Vagina (tissue), 2 donors: Measurements from ENCODE around the gene TBCD.

Experiments used
- CTCF ChIP-seq, 3 experiments: fragments of 450-650 bp in 2 of 3; fragments of 200-600 bp in 1 of 3; sonication (generic) in 1 of 3; IDR thresholded peaks; one replicate each; pipeline ENCODE4 v1.5.1; 2017 to 2019; ENCODE audit warnings: antibody characterized with exemption in 3 of 3, mild to moderate bottlenecking in 2 of 3, moderate library complexity in 2 of 3
- POLR2A ChIP-seq, 2 donors: fragments of 450-650 bp; IDR thresholded peaks; one replicate each; pipeline ENCODE4 v1.6.1; 2017; ENCODE audit warnings: antibody characterized with exemption in 2 of 2, mild to moderate bottlenecking in 2 of 2, moderate library complexity in 2 of 2

DNA sequence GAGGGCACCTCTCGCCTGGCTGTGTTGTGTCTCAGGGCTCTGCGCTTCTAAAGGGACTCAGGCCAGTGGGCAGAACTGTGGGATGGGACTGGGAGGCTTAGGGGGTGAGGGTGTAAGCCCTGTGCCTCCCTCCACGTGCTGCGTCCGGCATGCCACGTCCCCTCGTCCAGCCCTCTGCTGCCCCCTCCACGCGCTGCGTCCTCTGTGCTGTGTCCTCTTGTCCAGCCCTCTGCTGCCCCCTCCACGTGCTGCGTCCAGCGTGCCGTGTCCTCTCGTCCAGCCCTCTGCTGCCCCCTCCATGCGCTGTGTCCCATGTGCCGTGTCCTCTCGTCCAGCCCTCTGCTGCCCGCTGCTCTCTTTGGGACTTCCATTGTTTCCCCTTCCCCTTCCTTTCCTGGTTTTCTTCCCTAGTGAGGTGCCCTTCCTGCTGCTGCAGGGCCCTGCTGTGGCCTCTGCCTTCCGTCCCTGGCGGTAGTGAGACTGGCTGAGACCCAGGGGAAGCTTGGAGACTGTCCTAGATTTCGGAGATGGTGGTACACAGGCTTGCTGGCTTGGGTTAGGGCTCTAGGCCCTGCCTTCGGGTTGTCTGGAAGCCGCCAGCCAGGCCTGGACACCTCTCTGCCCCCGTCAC, 94.3 kb downstream of the TBCD start:
- TF ChIP-seq CTCF (IDR thresholded peaks at IDR 0.05): no peak
- no peak for TF ChIP-seq POLR2A (IDR thresholded peaks at IDR 0.05)
